Small intestine (tissue), 7 donors: ENCODE measurements around the gene DLG4. TPM values are rescaled to one million over a fixed set of nuclear protein-coding genes. Genes with fewer than 3 reads are reported as not detected.

ENCODE experiments used
- DNase-seq, 2 donors: peaks; one replicate each; pipeline versions ENCODE4 v3.0.0 to v3.0.0-alpha.2; 2013
- FAIRE-seq: peaks from 2 replicates; lab custom pipeline; 2012; peaks lifted over from hg19 to GRCh38; lab: Jason Lieb, UNC
- H3K27ac ChIP-seq, 3 donors: one replicate each; pipeline ENCODE4 v1.5.1; 2013; ENCODE audit warnings: low read length in 2 of 3, mild to moderate bottlenecking in 2 of 3, control low read depth in 1 of 3, inconsistent platforms in 1 of 3, low read depth in 1 of 3, moderate library complexity in 1 of 3
- H3K27me3 ChIP-seq, 3 donors: one replicate each; pipeline ENCODE4 v1.6.1; 2013; ENCODE audit warnings: low read length in 3 of 3, inconsistent platforms in 1 of 3; ENCODE audit not compliant: control insufficient read depth in 3 of 3, insufficient read depth in 3 of 3
- H3K36me3 ChIP-seq, 3 donors: one replicate each; pipeline ENCODE4 v1.6.1; 2013; ENCODE audit warnings: low read length in 3 of 3, inconsistent platforms in 1 of 3, low read depth in 1 of 3, mild to moderate bottlenecking in 1 of 3, moderate library complexity in 1 of 3; ENCODE audit not compliant: control insufficient read depth in 3 of 3, insufficient read depth in 2 of 3
- H3K4me1 ChIP-seq, 3 donors: one replicate each; pipeline ENCODE4 v1.6.1; 2013; ENCODE audit warnings: low read length in 2 of 3, inconsistent platforms in 1 of 3, low read depth in 1 of 3, mild to moderate bottlenecking in 1 of 3, moderate library complexity in 1 of 3; ENCODE audit not compliant: control insufficient read depth in 3 of 3, insufficient read depth in 2 of 3
- H3K4me3 ChIP-seq, 3 donors: one replicate each; pipeline ENCODE4 v1.5.1; 2013; ENCODE audit warnings: low read length in 3 of 3, control low read depth in 1 of 3, inconsistent platforms in 1 of 3, low read depth in 1 of 3, mild to moderate bottlenecking in 1 of 3, moderate library complexity in 1 of 3
- H3K9me3 ChIP-seq, 2 donors: one replicate each; pipeline ENCODE4 v1.6.1; 2013; ENCODE audit warnings: low read depth in 1 of 2, low read length in 1 of 2; ENCODE audit not compliant: control insufficient read depth in 2 of 2, insufficient read depth in 1 of 2
- WGBS, 3 donors: extraction: QIAGEN DNeasy Blood & Tissue Kit; methylation state at CpG; one replicate each; pipeline ENCODE4 v1.1.7; 2013; 5-methylcytosine and 5-hydroxymethylcytosine counted together
- polyA plus RNA-seq, 4 donors: library from polyadenylated mRNA; stranded (reverse) in 3 of 4; unstranded in 1 of 4; fragments of 200-250 nt in 3 of 4; fragments of 120-200 nt in 1 of 4; gene quantifications; one replicate each; pipeline versions ENCODE4 v1.2.1 to v1.2.3, GENCODE V29; 2013
- donor health status: healthy with polysubstance abuse.
- donor health status: control.
- donor health status: control.
- donor health status: Bipolar disorder and iron deficiency.
- donor health status: healthy.

The DLG4 gene
- polyA plus RNA-seq, 4 donors, result 0.67 to 9.2 (median 4.2) TPM

- WGBS, 3 donors, result 1 to 9% (median 3%) methylated on average over 43 to 54 of the region's 54 CpGs
These were observed 41.2 kb upstream of the DLG4 start for GRCh38 chr17:7260651-7261378.

GRCh38 chr17:7260151-7260550, 40.5 kb upstream of the DLG4 start:
- Histone ChIP-seq H3K4me1 (peaks cover 0 to 44% (median 0%) of the 10 kb centered on the region in 3 donors), H3K27ac (peak overlapping the region; percentile 95 to 99 (median 99)), H3K4me3 (peak overlapping the region; percentile 75 to 89 (median 76)), H3K9me3 (no peaks in the 10 kb centered on the region), H3K36me3 (peaks cover 0 to 56% (median 5%) of the 10 kb centered on the region in 3 donors), H3K27me3 (peaks cover 0 to 6% (median 0%) of the 10 kb centered on the region in 3 donors)
- no peak for FAIRE-seq
- DNase-seq, result peak; percentile 45 to 53
- WGBS, 3 donors, result 32 to 61% (median 54%) methylated on average over 4 of the region's 4 CpGs

More at GRCh38 chr17:7260651-7261378, 41.2 kb upstream of the DLG4 start:
- Histone ChIP-seq H3K4me1 (peaks cover 0 to 44% (median 0%) of the 10 kb centered on the region in 3 donors), H3K27me3 (peaks cover 0 to 6% (median 0%) of the 10 kb centered on the region in 3 donors), H3K4me3 (peak overlapping the region; percentile 75 to 89 (median 76)), H3K9me3 (no peaks in the 10 kb centered on the region), H3K27ac (peak overlapping the region; percentile 95 to 99 (median 99)), H3K36me3 (peaks cover 0 to 50% (median 5%) of the 10 kb centered on the region in 3 donors)
- no peak for FAIRE-seq
- peak; percentile 76 to 86 for DNase-seq

GRCh38 chr17:7259555-7259889, 39.9 kb upstream of the DLG4 start:
- DNase-seq (no peak), FAIRE-seq (no peak)
- peaks cover 0 to 6% (median 0%) of the 10 kb centered on the region in 3 donors for H3K27me3 ChIP-seq
- H3K4me1 ChIP-seq, result peaks cover 0 to 46% (median 0%) of the 10 kb centered on the region in 3 donors
- H3K9me3 ChIP-seq, result no peaks in the 10 kb centered on the region
- H3K36me3 ChIP-seq, result peaks cover 0 to 61% (median 5%) of the 10 kb centered on the region in 3 donors
- H3K4me3 ChIP-seq, result peak overlapping the region in 2 of 3 donors; percentile 76 to 89
- peak overlapping the region; percentile 93 to 99 (median 99) for H3K27ac ChIP-seq
- WGBS, 3 donors, result 27 to 63% (median 53%) methylated on average over 6 of the region's 6 CpGs

GRCh38 chr17:7258731-7259554, 39.3 kb upstream of the DLG4 start:
- WGBS, 3 donors, result 22 to 67% (median 37%) methylated on average over 7 of the region's 7 CpGs
- H3K4me3 ChIP-seq, result peak overlapping the region in 2 of 3 donors; percentile 76 to 89
- peaks cover 0 to 65% (median 5%) of the 10 kb centered on the region in 3 donors for H3K36me3 ChIP-seq
- H3K27ac ChIP-seq, result peak overlapping the region; percentile 93 to 99 (median 99)
- peaks cover 0 to 48% (median 0%) of the 10 kb centered on the region in 3 donors for H3K4me1 ChIP-seq
- peaks cover 0 to 6% (median 0%) of the 10 kb centered on the region in 3 donors for H3K27me3 ChIP-seq
- FAIRE-seq, result no peak
- no peaks in the 10 kb centered on the region for H3K9me3 ChIP-seq
- peak; percentile 97 to 99 for DNase-seq

GRCh38 chr17:7256766-7257456, 37.3 kb upstream of the DLG4 start:
- Histone ChIP-seq H3K27ac (peak overlapping the region in 2 of 3 donors; percentile 64 to 99), H3K36me3 (peaks cover 0 to 63% (median 5%) of the 10 kb centered on the region in 3 donors), H3K27me3 (peaks cover 0 to 3% (median 0%) of the 10 kb centered on the region in 3 donors), H3K9me3 (no peaks in the 10 kb centered on the region), H3K4me3 (no peak overlapping the region), H3K4me1 (peaks cover 0 to 46% (median 0%) of the 10 kb centered on the region in 3 donors)
- DNase-seq (no peak), FAIRE-seq (no peak)
- WGBS, 3 donors, result 80 to 86% (median 85%) methylated on average over 8 of the region's 8 CpGs

GRCh38 chr17:7254511-7254910, 34.9 kb upstream of the DLG4 start:
- Histone ChIP-seq H3K27me3 (no peaks in the 10 kb centered on the region), H3K9me3 (no peaks in the 10 kb centered on the region), H3K36me3 (peaks cover 0 to 50% (median 3%) of the 10 kb centered on the region in 3 donors), H3K27ac (no peak overlapping the region), H3K4me1 (peaks cover 6 to 51% (median 6%) of the 10 kb centered on the region in 3 donors), H3K4me3 (no peak overlapping the region)
- FAIRE-seq (no peak), DNase-seq (no peak)
- 72 to 88% (median 79%) methylated on average over 4 of the region's 4 CpGs for WGBS, 3 donors

GRCh38 chr17:7253082-7253481, 33.4 kb upstream of the DLG4 start:
- FAIRE-seq (no peak), DNase-seq (no peak)
- Histone ChIP-seq H3K4me1 (peaks cover 10 to 48% (median 11%) of the 10 kb centered on the region in 3 donors), H3K36me3 (peaks cover 0 to 49% (median 3%) of the 10 kb centered on the region in 3 donors), H3K4me3 (peak overlapping the region in 2 of 3 donors; percentile 46 to 79), H3K27me3 (no peaks in the 10 kb centered on the region), H3K9me3 (no peaks in the 10 kb centered on the region), H3K27ac (peak overlapping the region; percentile 43 to 100 (median 94))
- WGBS, 3 donors, result 18 to 58% (median 40%) methylated on average over 5 of the region's 5 CpGs
